Smooth muscle cell of the brain vasculature (primary cell): ENCODE measurements around the gene FBXO33.
A peak's percentile ranks its signal among the peaks of the same experiment; 100 is the strongest.

Experiments
- DNase-seq: peaks from one replicate; pipeline ENCODE4 v3.0.0-alpha.2; 2012; ENCODE audit warnings: low read depth, low spot score

FBXO33 gene

GRCh38 chr14:39432179-39432618, at the start of gene FBXO33:
TSS of gene FBXO33 (minus strand) at chr14:39432433. CDS start at chr14:39432162, 271 bp downstream.
- peak; percentile 93 for DNase-seq

DNA sequence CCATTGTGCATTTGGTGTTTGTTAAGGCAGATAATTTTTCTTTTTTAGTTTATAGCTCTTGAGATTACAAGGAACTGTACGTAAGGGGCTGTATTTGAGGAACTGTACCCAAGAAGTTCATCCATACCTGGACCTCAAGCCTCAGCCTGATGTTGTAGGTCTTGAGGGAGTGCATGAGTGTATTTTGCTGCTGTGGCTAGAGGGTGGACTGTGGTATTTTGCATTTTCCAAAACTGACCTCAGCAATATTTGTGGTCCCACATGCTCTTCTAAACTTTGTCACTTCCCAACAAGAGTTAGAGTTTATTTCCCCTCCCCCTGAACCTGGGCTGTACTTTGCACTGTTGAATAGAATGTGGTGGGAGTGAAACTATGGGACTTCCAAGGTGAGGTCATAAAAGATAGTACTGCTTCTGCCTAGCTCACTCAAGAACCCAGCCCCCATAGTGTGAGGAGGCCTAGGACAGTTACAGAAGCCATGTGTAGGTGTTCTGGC, 42.2 kb upstream of the FBXO33 start:
- DNase-seq, result no peak

GRCh38 chr14:39472078-39472477, 39.8 kb upstream of the FBXO33 start:
- DNase-seq, result no peak

- DNase-seq, result no peak
Observed at GRCh38 chr14:39469094-39469710, 37.0 kb upstream of the FBXO33 start.

DNA sequence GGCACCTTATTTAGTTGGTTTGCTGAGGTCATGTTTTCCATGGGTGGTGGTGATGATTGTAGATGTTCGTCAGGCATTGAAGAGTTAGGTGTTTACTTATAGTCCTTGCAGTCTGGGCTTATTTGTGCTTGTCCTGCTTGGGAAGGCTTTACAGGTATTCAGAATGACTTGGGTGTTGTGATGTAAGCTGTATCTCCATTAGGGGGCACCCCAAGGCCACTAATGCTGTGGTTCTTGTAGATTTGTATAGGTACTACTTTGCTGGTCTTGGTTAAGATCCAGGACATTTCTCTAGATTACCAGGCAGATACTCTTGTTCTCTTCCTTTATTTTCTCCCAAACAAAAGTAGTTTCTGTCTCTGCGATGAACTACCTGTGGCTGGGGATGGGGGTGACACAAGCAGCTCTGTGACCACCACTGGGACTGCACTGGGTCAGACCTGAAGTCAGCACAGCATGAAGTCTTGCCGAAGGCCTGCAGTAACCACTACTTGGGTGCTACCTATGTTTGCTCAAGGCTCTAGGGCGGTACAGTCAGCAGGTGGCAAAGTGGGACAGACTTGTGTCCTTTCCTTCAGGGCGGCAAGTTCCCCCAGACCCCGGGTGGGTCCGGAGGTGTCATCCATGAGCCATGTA, 35.8 kb upstream of the FBXO33 start:
- no peak for DNase-seq

- no peak for DNase-seq
Observed at GRCh38 chr14:39459795-39460478, 27.7 kb upstream of the FBXO33 start.

DNA sequence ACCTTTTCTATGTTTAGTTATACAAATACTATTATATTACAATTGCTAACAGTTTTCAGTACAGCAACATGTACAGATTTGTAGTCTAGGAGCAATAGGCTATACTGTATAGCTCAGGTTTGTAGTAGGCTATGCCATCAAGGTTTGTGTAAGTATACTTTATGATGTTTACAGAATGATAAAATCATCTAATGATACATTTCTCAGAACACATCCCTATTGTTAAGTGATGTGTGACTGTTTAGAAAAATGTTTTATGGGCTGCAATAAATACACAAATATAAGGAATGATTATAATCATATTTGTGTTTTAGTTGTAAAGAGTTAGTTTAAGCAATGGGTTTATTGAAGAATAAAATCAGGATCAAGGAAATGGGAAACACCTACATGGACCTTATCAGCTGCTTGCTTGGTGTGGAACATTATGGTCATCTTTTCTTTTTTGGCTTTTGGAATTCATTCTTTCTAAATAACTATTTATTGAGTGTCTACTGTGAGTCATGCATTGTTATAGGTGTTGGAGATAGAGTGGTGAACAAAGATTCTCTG, 24.5 kb upstream of the FBXO33 start:
- no peak for DNase-seq

GRCh38 chr14:39454906-39455539, 22.8 kb upstream of the FBXO33 start:
- DNase-seq, result no peak

GRCh38 chr14:39452680-39453079, 20.4 kb upstream of the FBXO33 start:
- no peak for DNase-seq

DNA sequence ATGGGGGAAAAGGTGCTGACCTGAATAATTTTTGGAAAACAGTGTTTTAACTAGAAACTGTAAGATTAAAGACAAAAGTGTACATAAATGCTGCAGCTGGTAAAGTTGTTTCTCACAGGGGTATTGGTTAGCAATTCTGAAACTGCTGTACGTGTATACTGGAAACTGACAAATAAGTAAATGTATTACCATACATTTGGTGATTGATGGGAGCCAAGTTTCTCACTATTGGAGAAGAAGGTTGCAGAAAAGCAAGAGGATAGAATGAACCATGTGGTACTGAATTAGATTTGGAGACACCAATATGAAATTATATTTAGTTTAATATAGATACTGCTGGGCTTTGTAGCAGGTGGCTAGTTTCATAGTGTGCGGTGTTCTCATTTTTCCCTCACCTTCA, 19.6 kb upstream of the FBXO33 start:
- DNase-seq, result no peak

- no peak for DNase-seq
Observed at GRCh38 chr14:39447175-39447661, 15.0 kb upstream of the FBXO33 start.

GRCh38 chr14:39446131-39446744, 14.0 kb upstream of the FBXO33 start:
- no peak for DNase-seq

DNA sequence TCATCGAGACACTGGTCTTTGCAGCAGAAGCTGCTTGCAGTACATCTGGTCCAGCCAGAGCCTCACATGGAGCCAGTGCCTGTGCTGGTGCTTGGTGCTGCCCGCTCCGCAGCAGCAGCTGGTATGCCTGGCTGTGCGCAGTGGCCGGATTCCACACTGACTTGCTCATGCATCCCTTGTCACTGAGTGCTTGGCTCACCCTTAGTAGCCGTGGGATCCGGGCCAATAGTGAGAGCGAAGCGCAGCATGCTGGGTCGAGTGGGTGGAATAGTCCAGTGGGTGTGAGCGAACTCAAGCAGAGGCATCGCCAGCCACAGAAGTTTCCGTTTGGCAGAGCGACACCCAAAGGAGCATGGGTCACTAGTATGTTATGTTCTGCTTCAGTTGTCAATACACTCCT, 10.1 kb upstream of the FBXO33 start:
- no peak for DNase-seq

DNA sequence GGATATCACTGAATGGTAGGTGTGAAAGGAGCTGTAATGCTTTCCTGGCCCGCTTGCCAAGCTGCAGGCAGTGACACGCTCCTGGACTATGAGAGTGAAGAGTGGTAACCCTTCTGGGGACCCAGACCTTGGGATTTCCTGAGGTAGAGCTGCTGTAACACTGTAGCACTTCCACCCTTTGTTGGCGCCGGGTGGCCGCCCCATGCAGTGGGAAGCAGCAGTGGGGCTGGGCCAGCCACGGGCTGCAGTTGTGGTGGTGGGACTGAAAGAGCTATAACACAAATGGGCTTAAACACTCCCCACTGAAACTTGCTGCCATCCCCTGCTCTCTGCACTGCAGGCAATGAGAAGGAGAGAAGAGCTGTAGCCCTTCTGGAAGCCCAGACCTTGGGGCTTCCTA, 9.6 kb upstream of the FBXO33 start:
- DNase-seq, result no peak

DNA sequence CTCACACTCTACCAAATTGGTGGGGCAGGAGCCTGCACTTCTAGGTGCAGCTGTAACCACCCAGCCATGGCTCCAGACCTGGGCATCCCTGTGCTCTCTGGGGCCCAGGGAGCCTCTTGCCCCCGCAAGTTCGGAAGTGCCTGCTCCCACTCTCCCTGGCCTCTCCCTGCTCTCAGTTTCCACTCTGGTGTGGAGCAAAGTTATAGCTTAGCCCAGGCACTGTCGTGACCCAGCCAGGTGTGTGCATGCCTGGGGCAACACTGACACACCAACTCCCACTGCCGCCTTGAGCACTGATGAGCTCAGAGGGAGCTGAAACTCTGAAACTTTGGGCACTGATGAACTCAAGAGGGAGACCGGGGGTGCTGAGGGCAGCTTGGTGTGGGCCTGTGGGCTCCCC, 8.7 kb upstream of the FBXO33 start:
- no peak for DNase-seq

- no peak for DNase-seq
Observed at GRCh38 chr14:39435241-39435640, 3.0 kb upstream of the FBXO33 start.

GRCh38 chr14:39434401-39434800, 2.2 kb upstream of the FBXO33 start:
- DNase-seq, result no peak

GRCh38 chr14:39433452-39433813, 1.2 kb upstream of the FBXO33 start:
- DNase-seq, result no peak

GRCh38 chr14:39432619-39433451, 602 bp upstream of the FBXO33 start:
- peak; percentile 21 for DNase-seq

GRCh38 chr14:39431416-39432178, 636 bp downstream of the FBXO33 start:
- DNase-seq, result no peak
